Measurements from ENCODE around the gene CDCA4.

The CDCA4 gene

GRCh38 chr14:105012171-105012985, 8.5 kb downstream of the CDCA4 start:
- DNase-seq, result no peak

GRCh38 chr14:105011312-105011990, 9.4 kb downstream of the CDCA4 start:
- no peak for DNase-seq

- no peak for DNase-seq
Measured at GRCh38 chr14:105010891-105011291, 10.0 kb downstream of the CDCA4 start.

GRCh38 chr14:105010106-105010505, 10.8 kb downstream of the CDCA4 start:
- DNase-seq, result no peak

- DNase-seq, result no peak
Measured at GRCh38 chr14:105007593-105008264, 13.2 kb downstream of the CDCA4 start.

GRCh38 chr14:105006831-105007592, 13.9 kb downstream of the CDCA4 start:
- DNase-seq, result no peak

GRCh38 chr14:105005929-105006830, 14.7 kb downstream of the CDCA4 start:
- DNase-seq, result no peak

GRCh38 chr14:105005329-105005928, 15.5 kb downstream of the CDCA4 start:
- DNase-seq, result no peak

- DNase-seq, result no peak
Measured at GRCh38 chr14:104999361-104999760, 21.5 kb downstream of the CDCA4 start.

GRCh38 chr14:104998801-104999200, 22.1 kb downstream of the CDCA4 start:
- DNase-seq, result no peak

- no peak for DNase-seq
Measured at GRCh38 chr14:104996483-104996882, 24.4 kb downstream of the CDCA4 start.

GRCh38 chr14:104996032-104996431, 24.9 kb downstream of the CDCA4 start:
- DNase-seq, result no peak

GRCh38 chr14:104994978-104995377, 25.9 kb downstream of the CDCA4 start:
- DNase-seq, result no peak

GRCh38 chr14:104993808-104994591, 26.9 kb downstream of the CDCA4 start:
- DNase-seq, result no peak

GRCh38 chr14:104993306-104993705, 27.6 kb downstream of the CDCA4 start:
- no peak for DNase-seq

GRCh38 chr14:104992501-104992900, 28.4 kb downstream of the CDCA4 start:
- no peak for DNase-seq

GRCh38 chr14:104991896-104992230, 29.0 kb downstream of the CDCA4 start:
- no peak for DNase-seq

- DNase-seq, result no peak
Measured at GRCh38 chr14:104989951-104990303, 31.0 kb downstream of the CDCA4 start.

- DNase-seq, result no peak
Measured at GRCh38 chr14:104989236-104989950, 31.5 kb downstream of the CDCA4 start.

- DNase-seq, result no peak
Measured at GRCh38 chr14:104986487-104987164, 34.3 kb downstream of the CDCA4 start.
